DMS53 treated with DMSO at 0.1 percent for 48 hours (cell line): ENCODE measurements around the gene FPGS.
"Not testable (repeated sequence)": the region's sequence is repeated elsewhere in the genome, so short reads cannot be mapped to it uniquely, and the experiment has no call there.

Experiments
- DNase-seq: peaks from one replicate; lab custom pipeline; 2025; ENCODE audit not compliant: unreplicated experiment; lab: John Stamatoyannopoulos, UW

The FPGS gene

GRCh38 chr9:127770905-127771569 is 31.6 kb upstream of the FPGS start:
- DNase-seq, result peak; percentile 95

GRCh38 chr9:127771570-127772189 is 31.0 kb upstream of the FPGS start:
- no peak for DNase-seq

- DNase-seq, result no peak
Observed at GRCh38 chr9:127772603-127773002, 30.1 kb upstream of the FPGS start.

GRCh38 chr9:127773272-127773671 is 29.4 kb upstream of the FPGS start:
- DNase-seq, result no peak

- DNase-seq, result no peak
Observed at GRCh38 chr9:127773981-127774380, 28.7 kb upstream of the FPGS start.

- no peak for DNase-seq
Observed at GRCh38 chr9:127776195-127776923, 26.3 kb upstream of the FPGS start.

- DNase-seq, result no peak
Observed at GRCh38 chr9:127776924-127777289, 25.8 kb upstream of the FPGS start.

- no peak for DNase-seq
Observed at GRCh38 chr9:127777368-127777980, 25.2 kb upstream of the FPGS start.

GRCh38 chr9:127778280-127779135 is 24.2 kb upstream of the FPGS start, which contains the start of gene SH2D3C:
TSS of gene SH2D3C (minus strand) at chr9:127778666. CDS start at chr9:127778627, 39 bp downstream.
- no peak for DNase-seq

- no peak for DNase-seq
Observed at GRCh38 chr9:127779136-127779981, 23.3 kb upstream of the FPGS start.

- DNase-seq, result no peak
Observed at GRCh38 chr9:127780126-127780885, 22.4 kb upstream of the FPGS start.

GRCh38 chr9:127780909-127781308 is 21.8 kb upstream of the FPGS start:
- DNase-seq, result not testable (repeated sequence)

GRCh38 chr9:127781806-127782205 is 20.9 kb upstream of the FPGS start:
- no peak for DNase-seq

GRCh38 chr9:127783111-127784008 is 19.3 kb upstream of the FPGS start:
- no peak for DNase-seq

GRCh38 chr9:127785023-127785932 is 17.4 kb upstream of the FPGS start:
- peak; percentile 77 for DNase-seq

GRCh38 chr9:127785933-127786772 is 16.5 kb upstream of the FPGS start, which contains the start of gene CDK9:
TSS of gene CDK9 (plus strand) at chr9:127786034. CDS start at chr9:127786149, 115 bp downstream.
- peak; percentile 66 for DNase-seq
